MCF 10A (cell line): ENCODE data around the gene ASAP2. TPM values are rescaled to one million over a fixed set of nuclear protein-coding genes. Genes with fewer than 3 reads are reported as not detected.
A peak's percentile ranks its signal among the peaks of the same experiment; 100 is the strongest.

ENCODE experiments used
- BruUV-seq: library from RNA; stranded (reverse); fragments of 400-500 nt; replicated peaks from 2 replicates; lab custom pipeline; 2021; lab: Mats Ljungman, UMichigan
- CTCF ChIA-PET: fragments of 300-600 bp; sonication (Branson Sonifier 250); formaldehyde crosslinking; extraction: SDS; loops from one replicate; lab custom pipeline; 2021; ENCODE audit warnings: antibody characterized with exemption, inconsistent platforms; lab: Yijun Ruan, JAX
- POLR2A ChIA-PET: fragments of 300-600, 350-650 bp; sonication (Branson Sonifier 250); formaldehyde crosslinking; extraction: SDS; loops from one replicate; lab custom pipeline; 2020; ENCODE audit warnings: antibody characterized with exemption, inconsistent platforms; lab: Yijun Ruan, JAX
- DNase-seq: peaks from one replicate; pipeline ENCODE4 v3.0.0-alpha.2; 2018; ENCODE audit not compliant: unreplicated experiment
- H3K27ac Mint-ChIP-seq: one replicate; pipeline ENCODE4 v1.8.0; 2022; ENCODE audit warnings: mild to moderate bottlenecking, low read depth, mixed read lengths; ENCODE audit not compliant: unreplicated experiment
- H3K27me3 Mint-ChIP-seq: one replicate; pipeline ENCODE4 v1.8.0; 2022; ENCODE audit warnings: mixed read lengths; ENCODE audit not compliant: insufficient read depth, unreplicated experiment
- H3K36me3 Mint-ChIP-seq: one replicate; pipeline ENCODE4 v1.8.0; 2022; ENCODE audit warnings: mild to moderate bottlenecking, moderate library complexity, mixed read lengths; ENCODE audit not compliant: insufficient read depth, unreplicated experiment
- H3K4me1 Mint-ChIP-seq: one replicate; pipeline ENCODE4 v1.8.0; 2022; ENCODE audit warnings: mixed read lengths; ENCODE audit not compliant: insufficient read depth, unreplicated experiment
- H3K4me3 Mint-ChIP-seq: one replicate; pipeline ENCODE4 v1.8.0; 2022; ENCODE audit warnings: mild to moderate bottlenecking, moderate library complexity, mixed read lengths; ENCODE audit not compliant: unreplicated experiment
- H3K9me3 Mint-ChIP-seq: one replicate; pipeline ENCODE4 v1.8.0; 2022; ENCODE audit warnings: mixed read lengths; ENCODE audit not compliant: unreplicated experiment
- CTCF ChIP-seq: fragments of 200-600 bp; IDR thresholded peaks from one replicate; pipeline ENCODE4 v1.8.0; 2022; ENCODE audit warnings: antibody characterized with exemption, mild to moderate bottlenecking; ENCODE audit not compliant: unreplicated experiment
- intact Hi-C: fragments of 100-400 bp; cut with micrococcal nuclease; formaldehyde crosslinking; loops from 2 replicates; pipeline ENCODE4 v1.14.1; 2022
- total RNA-seq: library from RNA; stranded (reverse); gene quantifications from 2 replicates; pipeline ENCODE4 v1.2.3, GENCODE V29; 2022

ASAP2 gene
- total RNA-seq, 1 experiment from 2014 or later: 80.8 TPM

DNA sequence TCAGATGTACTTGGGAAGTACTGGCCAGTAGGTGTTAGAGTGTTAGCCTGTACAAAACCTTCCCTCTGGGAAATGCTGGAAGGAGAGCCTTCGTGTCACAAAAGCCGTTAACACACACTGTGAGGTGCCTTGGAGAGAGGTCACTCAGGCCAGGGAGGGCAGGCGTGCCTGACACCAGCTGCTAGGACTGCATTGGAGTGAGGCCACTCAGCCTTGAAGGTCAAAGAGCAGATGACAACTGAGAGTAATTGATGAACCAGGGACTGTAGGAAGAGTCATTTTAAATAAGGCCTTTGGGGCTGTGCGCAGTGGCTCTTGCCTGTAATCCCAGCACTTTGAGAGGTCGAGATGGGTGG, 45.4 kb downstream of the ASAP2 start:
- Mint-ChIP-seq H3K27me3 (no peaks in the 10 kb centered on the region), H3K9me3 (no peaks in the 10 kb centered on the region), H3K36me3 (peaks cover 6% of the 10 kb centered on the region), H3K4me3 (peak overlapping the region; percentile 65), H3K4me1 (peaks cover 71% of the 10 kb centered on the region), H3K27ac (peak overlapping the region; percentile 90)
- no TSS peak for BruUV-seq
- ChIA-PET POLR2A (interaction anchor here (0.6 to 7.2 kb wide), 15 partner anchors 9 to 316 kb away, joined by 3 to 142 read pairs (median 4); partner anchors contain the start of gene ASAP2), CTCF (interaction anchor here (0.6 to 1.3 kb wide), 7 partner anchors 14 to 1154 kb away, joined by 3 to 4 read pairs (median 3); no protein-coding TSS in a partner anchor)
- intact Hi-C loops: loop anchor here (5.0 kb wide), 1 partner anchor 45 kb away; the partner anchor contains the start of gene ASAP2
- TF ChIP-seq CTCF: no peak
- DNase-seq: no peak

DNA sequence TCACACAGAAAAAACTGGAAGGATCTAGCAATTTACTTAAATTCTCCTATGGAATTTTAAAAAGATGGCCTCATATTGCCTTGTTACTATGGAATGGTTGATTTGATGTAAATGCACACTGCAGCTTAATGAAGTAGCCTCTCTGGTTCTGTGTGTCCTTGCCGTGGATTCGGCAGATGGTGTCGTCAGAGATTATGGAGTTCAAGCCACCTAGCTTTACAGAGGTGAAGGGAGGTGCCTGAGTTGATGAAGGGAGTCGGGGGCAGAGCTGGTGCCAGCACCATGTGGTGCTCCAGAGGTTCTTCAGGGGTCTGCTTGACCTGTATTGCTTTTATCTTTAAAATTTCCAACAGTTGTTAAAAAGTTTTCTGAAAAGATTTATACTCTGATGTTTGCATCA, 48.8 kb downstream of the ASAP2 start:
- Mint-ChIP-seq H3K4me3 (no peak overlapping the region), H3K27me3 (no peaks in the 10 kb centered on the region), H3K36me3 (peaks cover 4% of the 10 kb centered on the region), H3K9me3 (no peaks in the 10 kb centered on the region), H3K4me1 (peaks cover 60% of the 10 kb centered on the region), H3K27ac (peak overlapping the region; percentile 18)
- ChIA-PET POLR2A (interaction anchor here (0.7 to 1.5 kb wide), 2 partner anchors 25 to 29 kb away, joined by 3 read pairs; no protein-coding TSS in a partner anchor), CTCF (interaction anchor here (0.6 to 1.0 kb wide), 3 partner anchors 26 to 114 kb away, joined by 3 read pairs; no protein-coding TSS in a partner anchor)
- BruUV-seq: no TSS peak
- no peak for TF ChIP-seq CTCF
- DNase-seq: no peak
- intact Hi-C loops: no loop called here

- no peak for TF ChIP-seq CTCF
- no peak for DNase-seq
- Mint-ChIP-seq H3K4me3 (no peak overlapping the region), H3K4me1 (peaks cover 60% of the 10 kb centered on the region), H3K9me3 (no peaks in the 10 kb centered on the region), H3K27me3 (no peaks in the 10 kb centered on the region), H3K36me3 (peaks cover 4% of the 10 kb centered on the region), H3K27ac (peak overlapping the region; percentile 18)
- CTCF ChIA-PET: interaction anchor here (0.7 to 1.3 kb wide), 3 partner anchors 28 to 114 kb away, joined by 3 read pairs; no protein-coding TSS in a partner anchor
- BruUV-seq: no TSS peak
- intact Hi-C loops: no loop called here
- POLR2A ChIA-PET: interaction anchor here (0.7 to 1.6 kb wide), 4 partner anchors 9 to 183 kb away, joined by 3 to 4 read pairs (median 4); no protein-coding TSS in a partner anchor
Measured at GRCh38 chr2:9256147-9256546, 49.5 kb downstream of the ASAP2 start.

DNA sequence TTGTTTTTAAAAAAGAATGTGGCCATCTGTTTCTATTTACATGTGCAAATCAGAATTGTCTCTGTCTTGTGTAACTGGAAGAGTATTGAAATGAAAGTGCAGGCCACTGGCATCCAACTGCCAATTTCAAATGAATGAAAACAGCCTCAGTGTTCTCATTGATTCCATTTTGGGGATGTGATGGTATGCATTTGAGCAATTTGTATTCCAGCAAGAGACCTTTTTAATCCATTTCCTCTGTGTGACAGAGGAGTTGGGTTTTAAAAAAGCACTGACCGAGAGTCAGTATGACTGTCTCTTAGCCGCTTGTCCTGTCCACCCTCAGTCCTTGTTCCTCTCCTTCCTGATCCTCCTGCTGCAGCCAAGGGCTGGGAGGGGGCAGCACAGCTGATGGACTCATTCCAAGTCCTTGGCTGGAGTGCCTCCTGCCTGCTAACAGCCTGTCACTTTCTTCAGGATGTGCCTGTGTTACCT, 50.0 kb downstream of the ASAP2 start:
- peak; percentile 17 for DNase-seq
- ChIA-PET POLR2A (interaction anchor here (0.8 to 1.6 kb wide), 4 partner anchors 9 to 29 kb away, joined by 3 to 4 read pairs (median 4); no protein-coding TSS in a partner anchor), CTCF (interaction anchor here (0.8 to 1.3 kb wide), 2 partner anchors 27 to 78 kb away, joined by 3 read pairs; no protein-coding TSS in a partner anchor)
- H3K27me3 Mint-ChIP-seq: no peaks in the 10 kb centered on the region
- H3K27ac Mint-ChIP-seq: peak overlapping the region; percentile 20
- TF ChIP-seq CTCF: no peak
- intact Hi-C loops: no loop called here
- H3K4me3 Mint-ChIP-seq: no peak overlapping the region
- BruUV-seq: no TSS peak
- H3K4me1 Mint-ChIP-seq: peaks cover 59% of the 10 kb centered on the region
- H3K36me3 Mint-ChIP-seq: peaks cover 4% of the 10 kb centered on the region
- H3K9me3 Mint-ChIP-seq: no peaks in the 10 kb centered on the region
